Measurements from ENCODE around the gene GFOD2.
"Not testable (repeated sequence)": the region's sequence is repeated elsewhere in the genome, so short reads cannot be mapped to it uniquely, and the experiment has no call there.

GFOD2 gene

GRCh38 chr16:67704110-67704509 is 15.0 kb downstream of the GFOD2 start:
- no peak for DNase-seq

DNA sequence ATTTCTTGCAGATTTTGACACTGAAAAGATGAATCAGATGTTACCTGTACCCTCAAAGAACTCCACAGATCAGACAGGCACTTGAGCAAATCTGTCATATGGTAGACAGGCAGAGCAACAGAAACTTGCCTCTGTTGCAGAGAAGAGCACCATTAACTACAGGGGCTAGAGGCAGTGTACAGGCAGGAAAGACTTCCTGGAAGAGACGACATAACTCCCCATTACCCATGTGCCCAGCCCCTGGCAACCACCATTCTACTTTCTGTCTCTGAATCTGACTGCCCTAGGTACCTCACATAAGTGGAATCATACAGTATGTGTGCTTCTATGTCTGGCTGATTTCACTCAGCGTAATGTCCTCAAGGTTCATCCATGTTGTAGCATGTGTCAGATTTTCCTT is 15.5 kb downstream of the GFOD2 start:
- no peak for DNase-seq

- DNase-seq: no peak
Observed at GRCh38 chr16:67702130-67702529, 17.0 kb downstream of the GFOD2 start.

DNA sequence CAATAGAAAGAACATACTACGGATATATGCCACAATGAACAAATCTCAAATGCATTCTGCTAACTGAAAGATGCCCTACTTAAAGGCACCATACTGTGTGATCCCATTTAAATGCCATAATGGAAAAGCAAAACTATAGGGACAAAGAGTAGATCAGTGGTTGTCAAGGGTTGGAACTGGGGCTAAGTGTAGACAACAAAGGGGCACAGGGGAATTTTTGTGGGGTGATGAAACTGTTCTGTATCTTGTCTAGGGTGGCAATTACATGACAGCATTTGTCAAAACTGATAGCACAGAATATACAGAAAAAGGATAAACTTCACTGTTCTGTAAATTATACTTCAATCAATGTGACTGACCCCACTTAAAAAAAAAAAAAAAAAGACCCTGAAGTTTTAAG is 17.7 kb downstream of the GFOD2 start:
- no peak for DNase-seq

GRCh38 chr16:67699265-67699664 is 19.9 kb downstream of the GFOD2 start:
- DNase-seq: no peak

DNA sequence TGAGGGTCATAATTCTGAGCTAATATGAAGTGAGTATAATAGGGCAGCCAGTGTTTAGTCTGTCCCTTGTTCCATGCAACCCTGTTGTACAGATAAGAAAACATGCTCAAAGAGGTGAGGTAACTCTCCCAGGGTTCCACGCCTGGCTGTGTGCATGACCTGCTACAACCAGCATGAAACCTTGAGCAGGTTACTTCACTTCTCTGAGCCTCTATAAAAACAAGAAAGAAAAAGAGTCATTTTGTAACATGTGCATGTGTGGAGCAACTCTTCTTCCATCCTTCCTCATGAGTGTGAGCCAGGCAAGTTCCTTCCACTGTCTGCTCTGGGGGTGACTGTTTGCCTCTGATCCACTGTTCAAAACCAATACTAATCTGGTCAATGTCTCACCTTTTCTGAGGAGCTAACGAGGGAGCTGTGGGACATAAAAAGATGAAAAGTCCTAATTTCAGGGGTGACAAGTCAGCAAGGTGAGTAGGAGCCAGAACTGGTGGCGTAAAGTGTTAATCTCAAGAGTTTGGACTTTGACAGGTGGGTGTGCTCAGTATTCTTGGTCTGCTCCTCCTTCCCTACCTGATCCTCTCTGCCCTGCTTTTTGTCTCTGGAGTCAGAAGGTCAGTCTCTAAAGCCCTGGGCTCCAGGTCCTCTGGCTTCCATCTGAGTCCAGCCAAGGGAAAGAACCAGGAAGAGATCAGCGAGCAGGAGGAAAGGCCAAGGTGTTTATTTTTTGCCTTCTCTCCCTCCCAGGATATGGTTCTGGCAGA is 21.5 kb downstream of the GFOD2 start:
- no peak for DNase-seq

GRCh38 chr16:67694611-67695010 is 24.5 kb downstream of the GFOD2 start:
- no peak for DNase-seq

- DNase-seq: not testable (repeated sequence)
Observed at GRCh38 chr16:67693517-67694285, 25.4 kb downstream of the GFOD2 start.

GRCh38 chr16:67685388-67686112 is 33.6 kb downstream of the GFOD2 start:
- no peak for DNase-seq

DNA sequence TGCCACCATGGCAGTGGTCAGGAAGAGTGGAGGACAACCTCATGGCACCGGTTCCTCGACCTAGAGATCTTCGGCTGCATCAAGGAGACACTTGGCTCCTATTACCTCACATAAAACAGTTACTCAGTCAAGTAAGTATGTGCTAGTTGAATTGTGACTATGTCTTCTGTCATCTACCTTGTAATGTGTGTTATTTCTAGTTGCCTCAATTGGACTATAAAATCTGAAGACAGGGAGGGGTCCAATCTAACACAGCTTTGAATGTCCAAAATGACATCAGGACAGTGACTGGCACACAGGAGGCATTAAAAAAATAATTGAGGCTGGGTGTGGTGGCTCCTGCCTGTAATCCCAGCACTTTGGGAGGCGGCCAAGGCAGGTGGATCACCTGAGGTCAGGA is 35.3 kb downstream of the GFOD2 start:
- no peak for DNase-seq

DNA sequence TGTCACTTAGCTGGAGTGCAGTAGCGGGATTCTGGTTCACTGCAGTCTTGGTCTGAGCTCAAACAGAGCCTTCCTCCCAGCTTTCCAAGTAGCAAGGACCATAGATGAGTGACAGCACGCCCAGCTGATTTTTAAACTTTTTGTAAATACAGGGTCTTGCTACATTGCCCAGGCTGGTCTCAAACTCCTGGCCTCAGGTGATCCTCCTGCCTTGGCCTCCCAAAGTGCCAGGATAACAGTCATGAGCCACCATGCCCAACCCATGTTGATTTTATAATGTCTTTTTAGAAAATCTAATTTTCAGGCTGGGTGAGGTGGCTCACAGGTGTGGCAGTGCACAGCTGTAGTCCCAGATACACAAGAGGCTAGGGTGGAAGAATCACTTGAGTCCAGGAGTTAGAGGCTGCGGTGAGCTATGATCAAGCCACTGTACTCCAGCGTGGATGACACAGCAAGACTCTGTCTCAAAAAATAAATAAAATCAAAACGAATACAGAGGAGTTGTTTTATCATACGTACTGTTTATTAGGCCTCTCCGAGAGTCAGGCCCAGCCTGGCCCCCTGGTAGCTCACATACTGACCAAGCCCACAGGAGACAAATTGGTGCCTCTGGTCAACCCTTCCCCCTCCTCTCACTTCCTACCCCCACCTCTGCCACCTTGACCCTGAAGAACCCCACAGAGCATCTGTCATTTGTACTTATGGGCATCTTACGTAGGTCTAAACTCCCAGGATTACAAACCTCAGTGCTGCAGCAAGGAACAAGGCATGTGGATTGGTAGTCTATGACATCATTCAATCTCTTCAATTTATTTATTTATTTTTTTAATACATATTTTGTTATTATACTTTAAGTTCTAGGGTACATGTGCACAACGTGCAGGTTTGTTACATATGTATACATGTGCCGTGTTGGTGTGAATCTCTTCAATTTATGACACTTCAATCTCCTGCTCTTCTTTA is 38.9 kb downstream of the GFOD2 start:
- DNase-seq: no peak

- no peak for DNase-seq
Observed at GRCh38 chr16:67678354-67679023, 40.6 kb downstream of the GFOD2 start.

DNA sequence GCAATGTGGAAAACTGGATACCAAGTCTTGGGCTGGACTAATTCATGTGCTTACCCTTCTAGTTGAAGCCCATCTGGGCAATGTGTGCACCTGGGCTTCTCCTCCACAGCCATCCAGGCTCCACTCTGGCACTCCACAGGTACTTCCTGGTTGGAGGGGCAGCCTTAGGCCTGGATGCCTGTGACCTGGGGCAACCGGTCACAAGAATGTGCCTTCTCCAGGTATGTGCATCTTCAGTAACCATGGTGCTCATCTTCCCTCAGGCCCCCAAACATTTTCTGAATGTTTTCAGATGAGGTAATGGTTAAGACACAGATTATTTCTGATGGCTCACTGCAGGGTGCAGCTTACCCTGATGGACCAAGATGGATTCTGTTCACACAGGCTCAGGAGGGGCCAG is 41.4 kb downstream of the GFOD2 start:
- DNase-seq: no peak

GRCh38 chr16:67676939-67677338 is 42.2 kb downstream of the GFOD2 start:
- no peak for DNase-seq

GRCh38 chr16:67676516-67676915 is 42.6 kb downstream of the GFOD2 start:
- DNase-seq: no peak

GRCh38 chr16:67675999-67676398 is 43.1 kb downstream of the GFOD2 start:
- no peak for DNase-seq

DNA sequence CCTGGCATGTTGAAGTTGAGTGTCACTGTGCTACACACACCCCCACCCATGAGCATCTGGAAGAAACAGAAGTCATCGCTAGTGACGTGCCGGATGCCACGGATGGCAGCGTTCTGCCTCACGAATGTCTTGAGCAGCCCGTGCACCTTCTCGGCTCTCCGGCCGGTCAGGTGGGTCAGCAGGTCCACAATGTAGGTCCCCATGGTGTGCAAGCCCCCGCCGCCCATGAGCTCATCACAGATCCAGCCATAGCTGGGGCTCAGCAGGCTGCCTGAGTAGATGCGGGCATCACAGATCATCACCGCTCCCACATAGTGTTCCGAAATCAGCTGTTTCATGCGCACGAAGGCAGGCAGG is 43.6 kb downstream of the GFOD2 start:
- no peak for DNase-seq

DNA sequence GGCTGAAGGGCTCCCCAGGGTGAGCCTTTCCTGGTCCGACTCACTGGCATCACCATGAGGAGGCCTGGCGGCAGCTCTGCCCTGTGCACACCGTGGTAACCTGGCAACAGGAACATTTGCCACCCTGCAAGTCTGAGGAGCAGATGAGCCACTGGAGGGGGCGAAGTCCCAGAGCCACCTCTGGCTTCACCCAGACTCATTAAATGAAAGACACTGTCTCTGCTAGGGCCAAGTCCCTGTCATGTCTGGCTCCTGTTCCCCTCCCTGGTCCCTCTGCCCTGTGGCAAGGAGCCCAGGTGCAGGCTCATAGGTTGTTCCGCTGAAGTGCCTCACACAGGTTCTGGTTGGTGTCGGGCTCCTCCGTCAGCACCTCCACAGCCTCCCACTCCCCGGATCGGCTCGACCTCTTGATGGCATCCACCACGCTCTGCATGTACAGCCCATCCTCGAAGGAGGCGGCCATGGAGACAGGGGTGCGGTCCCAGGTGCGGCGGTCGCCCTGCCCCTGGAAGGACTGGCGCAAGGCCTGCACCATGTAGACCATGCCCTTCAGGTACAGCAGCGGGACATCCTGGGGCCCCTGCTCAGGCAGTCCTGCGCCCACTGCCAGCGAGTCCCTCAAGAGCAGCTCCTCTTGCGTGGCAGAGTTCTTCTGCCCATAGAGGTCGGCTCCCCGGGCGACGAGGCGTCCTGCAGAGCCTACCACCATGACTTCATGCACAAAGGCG is 44.1 kb downstream of the GFOD2 start:
- DNase-seq: no peak

GRCh38 chr16:67673712-67674580 is 45.2 kb downstream of the GFOD2 start:
- peak in 19 of 56 donors; percentile 12 to 52 (median 22) for DNase-seq
